ENCODE results near the gene FAM53B.

The FAM53B gene

DNA sequence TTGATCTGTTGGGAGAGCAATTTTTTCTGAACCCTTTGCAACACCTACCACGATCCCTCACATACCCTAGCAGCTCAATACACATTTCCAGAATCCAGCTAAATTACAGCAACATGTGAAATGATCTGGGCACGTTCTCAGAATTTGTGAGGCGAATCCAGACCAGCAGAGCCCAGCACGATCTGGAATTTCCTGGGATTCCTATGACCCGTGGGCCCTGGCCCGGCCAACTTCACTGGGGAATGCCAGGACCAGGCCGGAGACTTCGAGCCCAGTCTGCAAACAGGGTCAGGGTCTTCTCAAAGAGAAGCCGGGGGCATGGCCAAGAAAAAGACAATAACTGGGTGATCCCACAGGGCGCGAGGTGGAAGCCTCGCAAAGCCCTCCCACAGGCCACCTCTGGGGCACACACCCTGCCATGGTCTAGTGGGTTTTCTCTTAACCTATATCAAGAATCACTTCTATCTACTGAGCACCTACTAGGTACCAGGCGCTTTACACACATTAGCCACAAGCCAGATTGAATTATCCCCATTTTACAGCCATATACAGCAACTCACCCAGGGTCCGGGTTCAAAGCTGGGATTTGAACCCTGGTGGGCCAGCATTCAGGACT, 33.8 kb downstream of the FAM53B start:
- in situ Hi-C loops (cut with MboI; ENCODE audit: low pct_unique_long_range_greater_than_20kb, low sequenced_read_pairs, unreplicated experiment), result no loop called here

DNA sequence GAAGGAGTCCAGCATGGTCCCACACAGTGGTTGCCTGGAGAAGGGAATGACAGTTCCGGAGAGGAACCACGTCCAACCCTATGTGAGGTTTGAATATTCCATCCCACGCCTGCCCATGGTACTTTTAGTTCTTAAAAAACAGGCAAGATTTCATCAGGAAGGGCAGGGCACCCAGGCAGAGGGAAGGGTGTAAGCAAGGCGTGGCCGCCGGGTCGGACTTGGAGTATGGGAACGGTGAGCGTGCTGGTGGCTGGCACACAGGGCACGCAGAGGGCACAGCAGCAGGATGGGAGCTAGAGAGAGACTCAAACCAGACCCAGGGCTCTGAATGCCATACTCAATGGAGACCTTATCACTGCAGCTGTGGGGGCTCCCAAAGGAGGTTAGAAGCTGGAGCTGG, 34.3 kb downstream of the FAM53B start:
- TF ChIP-seq, protein P1, sequence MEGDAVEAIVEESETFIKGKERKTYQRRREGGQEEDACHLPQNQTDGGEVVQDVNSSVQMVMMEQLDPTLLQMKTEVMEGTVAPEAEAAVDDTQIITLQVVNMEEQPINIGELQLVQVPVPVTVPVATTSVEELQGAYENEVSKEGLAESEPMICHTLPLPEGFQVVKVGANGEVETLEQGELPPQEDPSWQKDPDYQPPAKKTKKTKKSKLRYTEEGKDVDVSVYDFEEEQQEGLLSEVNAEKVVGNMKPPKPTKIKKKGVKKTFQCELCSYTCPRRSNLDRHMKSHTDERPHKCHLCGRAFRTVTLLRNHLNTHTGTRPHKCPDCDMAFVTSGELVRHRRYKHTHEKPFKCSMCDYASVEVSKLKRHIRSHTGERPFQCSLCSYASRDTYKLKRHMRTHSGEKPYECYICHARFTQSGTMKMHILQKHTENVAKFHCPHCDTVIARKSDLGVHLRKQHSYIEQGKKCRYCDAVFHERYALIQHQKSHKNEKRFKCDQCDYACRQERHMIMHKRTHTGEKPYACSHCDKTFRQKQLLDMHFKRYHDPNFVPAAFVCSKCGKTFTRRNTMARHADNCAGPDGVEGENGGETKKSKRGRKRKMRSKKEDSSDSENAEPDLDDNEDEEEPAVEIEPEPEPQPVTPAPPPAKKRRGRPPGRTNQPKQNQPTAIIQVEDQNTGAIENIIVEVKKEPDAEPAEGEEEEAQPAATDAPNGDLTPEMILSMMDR (IDR thresholded peaks at IDR 0.05; ENCODE audit: extremely low read depth, insufficient read depth, missing control alignments), result no peak
- no peak for DNase-seq (ENCODE audit: low spot score)
- in situ Hi-C loops (cut with MboI; ENCODE audit: low pct_unique_long_range_greater_than_20kb, low sequenced_read_pairs, unreplicated experiment), result no loop called here

More for the DNA sequence above, 33.8 kb downstream of the FAM53B start:
- DNase-seq (ENCODE audit: low spot score), result no peak
- TF ChIP-seq, protein P1 (IDR thresholded peaks at IDR 0.05; ENCODE audit: extremely low read depth, insufficient read depth, missing control alignments), result no peak

DNA sequence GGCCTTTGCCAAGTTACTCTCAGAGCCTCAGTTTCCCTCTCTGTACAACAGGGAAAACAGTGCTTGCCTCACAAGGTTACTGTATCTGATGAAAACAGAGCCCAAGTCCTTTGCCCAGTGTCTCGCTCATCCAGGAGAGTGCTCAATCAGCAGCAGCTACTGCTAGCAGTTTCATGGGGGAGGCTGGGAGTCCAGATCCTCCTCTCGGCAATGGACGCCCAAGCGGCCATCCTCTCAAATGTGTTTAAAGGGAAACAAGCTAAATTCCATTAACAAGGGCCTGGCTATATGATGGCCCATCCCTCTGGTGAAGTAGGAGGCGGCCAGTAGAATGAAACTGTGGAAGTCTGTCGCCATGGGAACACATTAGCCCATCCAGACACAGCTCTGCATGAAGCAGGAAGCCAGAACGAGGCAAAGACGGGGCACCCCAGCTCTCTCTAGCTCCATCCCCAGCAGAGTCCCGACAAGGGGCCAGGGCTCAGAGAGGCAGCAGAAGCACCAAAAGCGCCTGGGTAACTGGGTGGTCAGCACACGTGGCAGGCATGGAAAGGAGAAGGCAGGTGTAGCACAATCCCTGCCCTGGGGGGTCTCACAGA, 35.2 kb downstream of the FAM53B start:
- in situ Hi-C loops (cut with MboI; ENCODE audit: low pct_unique_long_range_greater_than_20kb, low sequenced_read_pairs, unreplicated experiment), result no loop called here
- TF ChIP-seq, protein P1 (IDR thresholded peaks at IDR 0.05; ENCODE audit: extremely low read depth, insufficient read depth, missing control alignments), result no peak
- no peak for DNase-seq (ENCODE audit: low spot score)

DNA sequence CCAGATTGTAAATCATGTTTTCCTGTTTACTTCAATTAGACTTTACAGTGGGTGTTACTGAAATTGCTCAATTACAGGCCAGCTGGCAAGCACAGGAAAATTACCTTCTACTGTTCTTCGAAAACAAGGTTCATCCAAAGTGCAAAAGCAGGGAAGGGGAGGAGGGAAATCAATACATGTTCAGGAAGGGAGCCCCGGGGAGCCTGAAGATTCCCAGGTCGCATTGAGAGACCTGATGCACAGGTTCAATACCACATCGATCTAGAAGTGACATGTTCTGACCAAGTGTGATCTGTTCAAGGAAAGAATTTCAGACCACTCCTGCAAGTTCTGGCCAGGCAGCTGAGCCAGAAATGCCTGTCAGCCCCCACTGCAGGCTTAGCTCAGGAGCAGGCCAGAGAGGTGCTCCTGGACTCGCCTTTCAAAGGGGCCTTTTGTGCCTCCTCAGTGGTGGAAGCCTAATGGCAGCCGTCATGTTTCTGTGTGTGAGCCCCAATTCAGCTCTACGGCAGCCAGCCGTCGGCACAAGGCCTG, 35.9 kb downstream of the FAM53B start:
- TF ChIP-seq, protein P1 (IDR thresholded peaks at IDR 0.05; ENCODE audit: extremely low read depth, insufficient read depth, missing control alignments), result no peak
- DNase-seq (ENCODE audit: low spot score), result no peak
- in situ Hi-C loops (cut with MboI; ENCODE audit: low pct_unique_long_range_greater_than_20kb, low sequenced_read_pairs, unreplicated experiment), result no loop called here

DNA sequence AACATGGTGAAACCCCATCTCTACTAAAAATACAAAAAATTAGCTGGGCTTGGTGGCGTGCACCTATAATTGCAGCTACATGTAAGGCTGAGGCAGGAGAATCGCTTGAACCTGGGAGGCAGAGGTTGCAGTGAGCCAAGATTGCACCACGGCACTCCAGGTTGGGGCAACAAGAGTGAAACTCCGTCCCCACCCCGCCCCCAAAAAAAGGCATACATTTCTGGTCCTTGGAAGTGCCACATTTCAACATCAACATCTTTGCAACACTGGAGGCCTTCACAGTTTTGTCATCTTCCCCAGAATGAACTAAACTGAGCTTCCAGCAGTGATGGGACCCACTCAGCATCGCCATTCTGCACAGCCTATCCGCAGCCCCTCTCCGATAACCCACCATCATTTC, 36.6 kb downstream of the FAM53B start:
- in situ Hi-C loops (cut with MboI; ENCODE audit: low pct_unique_long_range_greater_than_20kb, low sequenced_read_pairs, unreplicated experiment), result no loop called here
- TF ChIP-seq, protein P1 (IDR thresholded peaks at IDR 0.05; ENCODE audit: extremely low read depth, insufficient read depth, missing control alignments), result no peak
- DNase-seq (ENCODE audit: low spot score), result no peak

DNA sequence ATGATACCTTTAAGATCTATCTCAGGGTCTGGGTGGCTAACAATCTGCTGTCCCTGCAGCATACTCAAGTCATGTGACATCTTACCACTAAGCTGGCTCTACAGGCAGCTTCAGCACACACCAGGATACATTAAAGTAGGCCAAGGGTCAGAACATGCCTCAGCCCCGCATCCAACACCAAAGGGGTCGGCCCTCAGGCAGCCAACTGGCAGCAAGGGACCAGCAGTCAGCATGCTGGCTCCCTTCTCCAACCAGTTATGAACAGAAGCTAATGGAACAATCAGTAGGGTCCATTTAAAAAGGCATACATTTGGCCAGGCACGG, 37.1 kb downstream of the FAM53B start:
- in situ Hi-C loops (cut with MboI; ENCODE audit: low pct_unique_long_range_greater_than_20kb, low sequenced_read_pairs, unreplicated experiment), result no loop called here
- no peak for DNase-seq (ENCODE audit: low spot score)
- TF ChIP-seq, protein P1 (IDR thresholded peaks at IDR 0.05; ENCODE audit: extremely low read depth, insufficient read depth, missing control alignments), result no peak
